Astrocyte (in vitro differentiated cells and primary cell): ENCODE results near the gene SNX10.

Experiments used
- CTCF ChIP-seq: IDR thresholded peaks from 2 replicates; pipeline ENCODE4 v1.5.1; 2011; ENCODE audit warnings: low read depth, mild to moderate bottlenecking, inconsistent platforms, low read length, moderate library complexity; ENCODE audit not compliant: insufficient read depth
- EZH2 ChIP-seq: IDR thresholded peaks from 2 replicates; pipeline ENCODE4 v1.6.1; 2012; ENCODE audit warnings: mild to moderate bottlenecking, low read length, inconsistent platforms; ENCODE audit not compliant: insufficient read depth

DNA sequence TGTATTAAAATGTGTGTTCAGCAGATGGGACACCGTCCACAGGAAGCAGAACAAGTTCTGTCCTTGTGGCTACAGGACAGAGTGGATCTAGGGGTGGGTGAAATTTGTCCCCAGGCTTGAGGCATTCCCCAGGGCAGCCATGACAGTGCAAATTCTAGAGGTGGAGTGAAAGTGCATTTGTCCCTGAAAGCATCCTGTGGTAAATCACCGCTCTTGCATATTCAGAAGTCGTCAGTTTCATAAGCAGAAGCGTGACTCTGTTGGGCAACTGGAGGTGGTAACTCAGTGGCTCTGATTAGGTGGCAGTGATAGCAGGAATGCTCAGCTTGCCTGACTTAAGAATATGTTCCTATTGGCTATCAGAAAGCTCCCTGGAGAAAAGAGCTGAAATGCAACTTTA is 96.6 kb downstream of the SNX10 start:
- TF ChIP-seq CTCF: no peak
- no peak for TF ChIP-seq EZH2
